ENCODE measurements around the gene KRTAP10-2. TPM values are rescaled to one million over a fixed set of nuclear protein-coding genes. Genes with fewer than 3 reads are reported as not detected.
"Not testable (repeated sequence)": the region's sequence is repeated elsewhere in the genome, so short reads cannot be mapped to it uniquely, and the experiment has no call there.

Gene KRTAP10-2
- total RNA-seq, 1 experiment from 2014 or later, result not detected

GRCh38 chr21:44575307-44576024, 24.2 kb upstream of the KRTAP10-2 start:
- Histone ChIP-seq H3K36me3 (ENCODE audit: control insufficient read depth in 1 of 2, insufficient read depth in 2 of 2, low read length in 2 of 2) (no peaks in the 10 kb centered on the region), H3K9me3 (ENCODE audit: control insufficient read depth in 1 of 2, insufficient read depth in 1 of 2, low read depth in 1 of 2, low read length in 2 of 2) (peaks cover 0 to 4% of the 10 kb centered on the region in 2 experiments; a peak in 2 of 4 replicates), H3K27me3 (ENCODE audit: insufficient read depth, low read length) (peaks cover 6% of the 10 kb centered on the region; the same call in 1 of the 2 replicates), H3K9ac (ENCODE audit: low read length) (no peak overlapping the region), H3K4me2 (ENCODE audit: low read length) (no peak overlapping the region), H3K9me2 (ENCODE audit: insufficient read depth) (no peaks in the 10 kb centered on the region), H4K20me1 (ENCODE audit: insufficient read depth) (no peaks in the 10 kb centered on the region), H3K79me2 (ENCODE audit: insufficient read depth, low read length) (no peaks in the 10 kb centered on the region), H3K4me3 (replicated peaks in 1 of 2; ENCODE audit: low read depth in 1 of 2, low read length in 2 of 2) (no peak overlapping the region), H3K4me1 (ENCODE audit: control insufficient read depth in 1 of 2, insufficient read depth in 2 of 2, low read length in 2 of 2) (peaks cover 0 to 3% of the 10 kb centered on the region in 2 experiments; a peak in 1 of 4 replicates), H3K27ac (ENCODE audit: low read depth, low read length) (no peak overlapping the region), H2AFZ (ENCODE audit: low read depth, low read length, poor library complexity, severe bottlenecking) (no peak overlapping the region)
- intact Hi-C loops (cut with micrococcal nuclease), result no loop called here
- no TSS peak for BruUV-seq (replicated peaks)
- CTCF ChIA-PET, result no interaction called here
- ATAC-seq (no peak), DNase-seq (ENCODE audit: low read depth, low spot score) (no peak)
- POLR2A ChIA-PET, result no interaction called here
- TF ChIP-seq FOSL1 (IDR thresholded peaks at IDR 0.05; ENCODE audit: low read depth) (no peak), CBX3 (IDR thresholded peaks at IDR 0.05; ENCODE audit: low read depth) (no peak), SP1 (IDR thresholded peaks at IDR 0.05; ENCODE audit: low read depth) (no peak)
- RAD21 ChIA-PET (ENCODE audit: low non-redundant PET in 1 of 2, low total read pairs in 2 of 2, uncharacterized antibody in 2 of 2, unreplicated experiment in 2 of 2), result no interaction called here

- peaks cover 6% of the 10 kb centered on the region; the same call in 1 of the 2 replicates for H3K27me3 ChIP-seq (ENCODE audit: insufficient read depth, low read length)
- H3K9ac ChIP-seq (ENCODE audit: low read length), result no peak overlapping the region
- H3K4me1 ChIP-seq (ENCODE audit: control insufficient read depth in 1 of 2, insufficient read depth in 2 of 2, low read length in 2 of 2), result peaks cover 0 to 3% of the 10 kb centered on the region in 2 experiments; a peak in 1 of 4 replicates
- H3K9me3 ChIP-seq (ENCODE audit: control insufficient read depth in 1 of 2, insufficient read depth in 1 of 2, low read depth in 1 of 2, low read length in 2 of 2), result peaks cover 0 to 4% of the 10 kb centered on the region in 2 experiments; a peak in 2 of 4 replicates
- peak overlapping the region; percentile 23 for H3K4me2 ChIP-seq (ENCODE audit: low read length)
- H4K20me1 ChIP-seq (ENCODE audit: insufficient read depth), result no peaks in the 10 kb centered on the region
- CTCF ChIA-PET, result no interaction called here
- RAD21 ChIA-PET (ENCODE audit: low non-redundant PET in 1 of 2, low total read pairs in 2 of 2, uncharacterized antibody in 2 of 2, unreplicated experiment in 2 of 2), result no interaction called here
- H3K4me3 ChIP-seq (replicated peaks in 1 of 2; ENCODE audit: low read depth in 1 of 2, low read length in 2 of 2), result no peak overlapping the region
- ATAC-seq, result peak; percentile 73
- no peak for TF ChIP-seq EGR1 (IDR thresholded peaks at IDR 0.05; ENCODE audit: low read depth)
- TF ChIP-seq CTCF (IDR thresholded peaks at IDR 0.05 in 2 of 3, conservative IDR thresholded peaks at IDR 0.05 in 1 of 3; ENCODE audit: borderline replicate concordance in 1 of 3, insufficient read depth in 1 of 3, low read depth in 2 of 3, low read length in 2 of 3), result 0 out of 6 replicates have a peak, but pooled peaks of 1 of the 3 experiments have one; percentile 10
- H3K79me2 ChIP-seq (ENCODE audit: insufficient read depth, low read length), result no peaks in the 10 kb centered on the region
- no TSS peak for BruUV-seq (replicated peaks)
- POLR2A ChIA-PET, result no interaction called here
- no peak for DNase-seq (ENCODE audit: low read depth, low spot score)
- intact Hi-C loops (cut with micrococcal nuclease), result no loop called here
- H3K9me2 ChIP-seq (ENCODE audit: insufficient read depth), result no peaks in the 10 kb centered on the region
- H3K36me3 ChIP-seq (ENCODE audit: control insufficient read depth in 1 of 2, insufficient read depth in 2 of 2, low read length in 2 of 2), result no peaks in the 10 kb centered on the region
- no peak overlapping the region for H2AFZ ChIP-seq (ENCODE audit: low read depth, low read length, poor library complexity, severe bottlenecking)
- H3K27ac ChIP-seq (ENCODE audit: low read depth, low read length), result no peak overlapping the region
Measured at GRCh38 chr21:44574457-44575306, 23.4 kb upstream of the KRTAP10-2 start.

GRCh38 chr21:44573630-44574456, 22.5 kb upstream of the KRTAP10-2 start, which contains the start of gene KRTAP10-4:
Gene KRTAP10-4, plus strand, starts transcription at chr21:44573729. Its CDS starts 30 bp downstream, at chr21:44573759.
- BruUV-seq (replicated peaks); H3K4me3 ChIP-seq (replicated peaks in 1 of 2; ENCODE audit: low read depth in 1 of 2, low read length in 2 of 2); CTCF ChIA-PET; POLR2A ChIA-PET; H3K36me3 ChIP-seq (ENCODE audit: control insufficient read depth in 1 of 2, insufficient read depth in 2 of 2, low read length in 2 of 2); H3K9me3 ChIP-seq (ENCODE audit: control insufficient read depth in 1 of 2, insufficient read depth in 1 of 2, low read depth in 1 of 2, low read length in 2 of 2); H2AFZ ChIP-seq (ENCODE audit: low read depth, low read length, poor library complexity, severe bottlenecking); intact Hi-C loops (cut with micrococcal nuclease); H4K20me1 ChIP-seq (ENCODE audit: insufficient read depth); H3K79me2 ChIP-seq (ENCODE audit: insufficient read depth, low read length); H3K27me3 ChIP-seq (ENCODE audit: insufficient read depth, low read length); H3K9me2 ChIP-seq (ENCODE audit: insufficient read depth); H3K4me1 ChIP-seq (ENCODE audit: control insufficient read depth in 1 of 2, insufficient read depth in 2 of 2, low read length in 2 of 2); RAD21 ChIA-PET (ENCODE audit: low non-redundant PET in 1 of 2, low total read pairs in 2 of 2, uncharacterized antibody in 2 of 2, unreplicated experiment in 2 of 2); DNase-seq (ENCODE audit: low read depth, low spot score); H3K27ac ChIP-seq (ENCODE audit: low read depth, low read length); H3K9ac ChIP-seq (ENCODE audit: low read length); ATAC-seq: not testable (repeated sequence)
- peak within 1 kb of the TSS; percentile 23 for H3K4me2 ChIP-seq (ENCODE audit: low read length)

All from HCT116 (cell line).